DMS 273 treated with DMSO at 0.1 percent for 48 hours (cell line): ENCODE results near the gene CDC42EP3.
A peak's percentile ranks its signal among the peaks of the same experiment; 100 is the strongest.

Experiments used
- DNase-seq: peaks from one replicate; lab custom pipeline; 2025; lab: John Stamatoyannopoulos, UW

Gene CDC42EP3

DNA sequence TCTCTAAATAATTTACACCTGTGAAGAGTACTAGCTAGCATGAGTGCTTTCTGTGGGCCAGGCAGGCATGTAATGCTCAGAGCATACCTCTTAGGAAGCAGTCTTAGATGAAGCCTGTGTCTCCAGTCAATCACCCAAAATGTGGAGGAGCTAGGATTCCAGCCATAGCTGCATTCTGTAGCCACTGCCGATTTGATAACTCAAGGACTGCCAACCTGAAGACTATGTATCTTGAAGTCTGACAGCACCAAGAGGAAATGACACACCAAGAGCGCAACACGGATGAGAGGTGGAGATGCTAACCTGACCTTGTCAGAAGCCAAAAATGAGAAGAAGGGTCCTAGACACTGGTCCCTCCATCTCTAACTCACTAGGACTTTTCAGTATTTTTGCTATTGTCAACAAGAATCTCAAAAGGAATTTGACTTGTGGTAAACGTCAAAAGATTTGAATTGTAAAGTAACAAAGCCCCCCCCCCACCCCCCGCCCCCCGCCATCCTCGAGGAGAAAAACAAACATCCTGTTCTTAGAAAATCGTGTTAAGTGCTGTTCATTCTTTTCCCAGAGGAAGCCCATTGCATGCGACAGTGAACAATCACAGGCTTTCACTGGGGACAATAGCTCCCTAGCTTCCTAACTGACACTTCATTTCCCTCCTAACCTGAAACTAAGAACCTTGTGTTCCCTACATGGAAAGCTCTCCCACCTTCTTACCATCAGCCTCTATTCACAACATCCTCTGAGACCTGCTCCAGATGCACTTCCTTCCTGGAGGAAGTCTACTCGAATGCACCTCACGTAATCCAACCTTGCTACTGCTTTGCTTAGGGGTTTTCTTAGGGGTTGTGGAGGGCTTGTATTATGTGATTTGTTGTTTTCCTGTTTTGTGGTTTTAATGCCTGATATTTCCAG is 14.7 kb downstream of the CDC42EP3 start:
- no peak for DNase-seq

DNA sequence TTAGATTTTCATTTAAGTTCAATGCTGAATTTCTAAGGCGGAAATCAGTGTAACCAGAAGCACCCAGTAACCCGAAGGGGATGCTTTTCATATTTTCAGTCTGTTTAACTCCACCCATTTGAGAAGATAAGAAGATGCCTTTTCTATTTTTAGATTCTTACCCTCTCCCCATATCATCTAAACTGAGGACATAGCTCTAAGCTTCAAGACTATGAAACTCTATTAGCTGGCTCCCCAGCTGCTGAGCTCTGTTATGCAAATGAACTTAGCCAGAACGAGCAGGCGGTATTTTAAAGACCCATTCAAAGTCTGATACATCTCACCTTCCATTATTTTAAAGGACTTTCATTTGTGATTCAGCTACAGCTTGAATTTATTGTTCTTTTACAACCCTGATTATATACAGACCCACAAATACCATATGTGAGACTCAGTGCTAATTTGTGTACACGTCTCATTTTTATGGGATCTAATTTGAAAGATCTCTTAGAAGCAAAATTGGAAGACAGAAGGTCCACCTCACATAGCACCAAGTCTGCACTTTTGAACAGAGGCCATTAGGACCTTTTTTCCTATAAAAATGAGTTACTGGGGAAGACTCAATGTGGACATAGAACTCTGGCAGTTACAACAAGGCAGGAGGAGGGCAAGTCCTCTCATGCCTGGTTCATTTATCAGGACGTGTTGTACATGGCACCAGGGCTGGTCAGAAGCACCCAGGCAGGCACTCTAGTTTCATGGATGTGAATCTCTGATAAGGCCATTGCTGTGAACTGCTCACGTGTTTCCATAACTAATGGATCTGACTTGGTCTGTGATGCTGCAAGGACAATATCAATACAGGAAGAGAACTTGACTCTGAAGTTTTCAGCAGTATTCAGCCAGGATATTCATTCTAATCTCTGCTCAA is 16.3 kb downstream of the CDC42EP3 start:
- DNase-seq: no peak

DNA sequence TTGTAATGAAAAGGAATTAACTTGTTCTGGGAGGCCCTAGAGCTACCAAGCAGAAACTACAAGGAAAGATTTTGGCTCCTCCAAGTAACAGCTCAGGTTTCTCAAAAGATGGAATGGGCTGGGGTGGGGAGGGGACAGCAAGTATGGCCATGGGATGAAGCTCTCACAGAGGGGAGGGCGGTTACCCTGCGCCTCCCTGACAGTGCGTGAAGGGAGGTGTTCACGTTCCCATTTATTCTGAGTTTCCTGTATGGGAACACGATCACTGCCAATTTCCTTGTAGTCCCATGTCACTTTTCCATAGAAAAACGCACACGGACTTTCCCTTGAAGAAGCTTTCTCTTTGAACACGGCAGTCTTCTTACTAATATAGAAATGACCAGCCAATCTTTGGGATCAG is 17.0 kb downstream of the CDC42EP3 start:
- DNase-seq: no peak

DNA sequence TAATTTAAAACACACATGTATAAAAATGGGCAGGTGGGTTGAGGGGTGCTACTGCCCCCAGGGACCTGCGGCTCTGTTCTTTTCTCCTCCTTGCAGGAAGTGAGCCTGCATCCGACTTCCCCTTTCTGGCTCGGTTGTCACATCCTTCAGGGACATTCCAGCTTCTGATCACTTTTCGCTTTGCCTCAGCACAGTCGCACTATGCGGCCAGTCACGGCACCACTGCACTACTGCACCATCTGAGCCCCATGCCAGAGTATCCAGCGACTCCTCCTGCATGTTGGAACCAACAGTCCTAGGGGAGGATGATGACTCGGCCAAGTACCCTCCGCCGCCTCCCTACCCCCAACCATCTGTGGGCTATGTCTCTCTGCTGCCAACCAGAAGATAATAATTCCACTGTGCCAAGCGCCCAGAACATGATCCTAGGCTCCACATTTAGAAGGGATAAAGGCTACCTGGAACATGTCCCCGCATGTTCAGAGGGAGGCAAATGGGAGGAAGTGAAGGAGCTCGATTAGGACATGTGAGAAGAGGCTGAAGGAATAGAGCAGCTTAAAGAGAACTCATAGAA is 17.6 kb downstream of the CDC42EP3 start:
- DNase-seq: peak; percentile 87

DNA sequence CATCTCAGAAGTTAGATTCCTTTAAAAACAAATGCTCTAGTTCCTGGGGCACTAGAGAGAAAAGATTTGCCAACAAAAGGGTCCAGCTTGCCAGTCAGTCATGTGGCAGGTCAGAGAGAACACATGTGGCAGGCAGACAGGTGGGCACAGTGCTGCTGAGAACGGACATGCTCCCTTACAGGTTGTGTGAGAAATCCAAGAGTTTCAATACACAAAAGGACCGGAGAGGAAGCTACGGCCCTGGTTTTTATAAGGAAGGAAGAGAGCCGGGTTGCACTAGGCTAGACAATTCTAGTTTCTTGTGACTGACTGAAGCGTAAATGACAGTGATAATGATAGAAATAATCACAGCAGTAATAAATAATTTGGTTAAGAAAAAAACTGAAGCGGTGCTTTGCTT is 18.3 kb downstream of the CDC42EP3 start:
- no peak for DNase-seq

DNA sequence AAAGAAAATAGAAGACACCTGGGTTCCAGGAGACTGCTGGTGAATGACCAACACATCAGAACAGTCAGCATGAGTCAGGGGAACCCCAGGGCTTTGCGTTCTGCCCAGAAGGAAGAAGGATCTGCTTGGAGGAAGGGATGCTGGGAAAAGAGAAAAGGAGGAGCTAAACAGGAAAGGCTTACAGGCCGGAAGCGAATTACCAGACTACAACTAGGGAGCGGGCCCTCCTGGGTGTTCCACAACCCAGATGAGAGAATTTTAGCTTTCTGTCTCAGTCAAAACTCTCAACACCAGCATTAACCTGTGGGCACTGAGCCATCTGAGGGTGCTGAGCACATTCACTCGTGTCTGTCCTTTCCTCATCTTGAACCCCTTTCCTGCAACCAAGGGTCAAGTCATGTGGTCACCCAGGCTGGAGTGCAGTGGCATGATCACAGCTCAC is 19.2 kb downstream of the CDC42EP3 start:
- DNase-seq: no peak

DNA sequence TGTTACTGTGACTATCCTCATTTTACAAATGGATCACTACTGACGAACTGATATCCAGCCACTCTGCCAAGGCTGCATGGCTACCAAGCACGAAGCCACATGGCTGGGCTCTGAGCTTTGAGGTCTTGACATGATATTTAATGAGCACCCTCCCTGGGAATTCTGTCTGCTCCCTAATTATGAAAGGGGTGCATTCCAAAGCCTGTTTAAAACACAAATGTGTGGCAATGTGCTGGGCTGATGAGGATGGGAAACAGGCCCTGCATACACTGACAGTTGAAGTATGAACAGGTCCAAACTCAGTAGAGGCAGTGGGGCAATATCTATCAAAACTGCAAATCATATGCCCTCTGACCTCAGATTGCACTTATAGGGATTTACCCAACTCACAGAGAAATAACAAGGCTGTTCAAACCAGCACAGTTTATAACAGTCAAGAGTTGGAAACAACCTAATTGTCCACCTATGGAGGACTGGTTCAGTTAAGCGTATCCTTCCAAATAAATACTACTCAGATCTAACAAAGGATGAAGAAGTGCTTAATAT is 20.8 kb downstream of the CDC42EP3 start:
- DNase-seq: no peak

DNA sequence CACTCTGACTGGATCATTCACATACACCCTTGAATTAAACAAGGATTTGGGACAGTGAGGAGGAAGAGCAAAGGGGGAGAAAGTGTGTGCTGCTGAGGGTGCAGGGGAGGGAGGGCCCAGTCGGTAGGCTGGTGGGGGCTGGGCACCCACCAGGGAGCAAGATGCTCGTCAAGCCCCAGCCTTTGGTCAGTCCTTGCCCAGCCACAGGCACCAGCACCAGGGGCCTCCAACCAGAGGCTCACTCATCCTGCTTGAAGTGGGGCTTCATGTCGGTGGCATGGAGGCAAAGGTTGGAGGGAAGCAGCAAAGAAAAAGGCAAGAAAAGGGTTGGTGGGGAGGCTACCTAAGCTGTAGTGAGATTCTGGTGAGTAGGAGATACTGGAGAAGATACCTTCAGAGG is 21.9 kb downstream of the CDC42EP3 start:
- DNase-seq: no peak

DNA sequence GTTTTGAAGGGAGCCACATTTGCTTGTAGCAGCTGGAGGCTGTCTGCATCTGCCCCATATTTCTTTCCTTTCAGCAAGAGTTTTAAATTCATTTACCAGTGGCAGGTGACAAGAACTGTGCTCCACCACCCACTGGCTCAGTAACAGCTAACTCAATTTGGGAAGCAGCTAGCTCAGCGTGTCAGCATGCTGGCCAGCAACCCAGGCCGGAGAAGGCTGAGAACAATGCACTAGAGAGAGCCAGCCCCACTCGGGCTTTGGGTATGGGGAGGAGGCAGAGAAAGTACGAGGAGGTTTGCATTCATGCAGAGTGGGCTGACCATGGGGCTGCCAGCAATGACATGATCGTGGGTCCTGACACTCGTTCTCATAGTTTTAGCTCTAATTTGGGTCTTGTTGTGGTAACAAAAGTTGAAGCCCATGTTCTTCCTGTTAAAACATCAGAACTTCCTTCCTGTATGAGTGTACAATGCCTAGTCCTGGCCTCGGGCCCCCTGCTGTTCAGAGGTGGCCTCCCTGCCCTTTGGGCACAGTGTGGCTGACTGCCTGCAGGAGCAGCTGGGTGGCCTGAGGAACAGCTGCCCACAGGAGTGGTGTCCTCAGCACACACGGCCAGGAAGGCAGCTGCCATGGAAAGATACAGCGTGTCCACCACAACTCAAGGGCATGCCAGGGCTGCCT is 23.0 kb downstream of the CDC42EP3 start:
- DNase-seq: no peak

DNA sequence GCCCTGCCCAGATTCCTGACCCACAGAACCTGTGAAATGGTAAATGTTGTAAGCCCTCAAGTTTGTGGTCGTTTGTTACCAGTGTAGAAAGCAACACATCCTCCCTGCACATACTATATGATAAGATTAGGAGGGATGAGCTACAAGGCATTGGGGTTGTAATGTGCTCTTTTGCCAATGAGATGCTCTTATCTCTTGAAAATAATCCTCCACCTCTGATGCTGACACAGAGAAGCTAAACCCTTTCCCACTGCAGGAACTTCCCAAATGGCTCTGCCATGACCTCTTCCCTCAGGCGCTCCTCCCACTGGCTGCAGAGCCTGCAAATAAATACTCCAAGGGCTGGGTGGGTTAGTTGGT is 23.5 kb downstream of the CDC42EP3 start:
- no peak for DNase-seq

DNA sequence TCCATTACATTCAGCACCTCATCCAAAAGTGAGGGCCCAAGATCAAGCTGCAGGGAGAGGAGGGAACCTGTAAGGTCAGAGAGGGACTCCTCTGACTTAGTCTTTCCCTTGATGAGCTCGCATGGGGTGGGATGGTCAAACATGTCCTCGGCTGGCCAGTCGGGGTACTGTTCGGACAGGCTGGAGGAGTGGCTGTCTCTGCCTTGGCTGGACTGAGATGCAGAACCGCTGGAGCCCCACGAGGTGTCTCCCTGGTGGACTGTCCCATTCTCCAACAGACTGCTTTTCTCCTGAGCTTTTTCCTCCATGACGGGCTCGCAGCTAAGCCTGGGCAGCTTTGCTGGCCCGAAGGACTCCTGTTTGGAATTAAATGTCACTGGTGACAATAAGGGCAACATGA is 25.6 kb downstream of the CDC42EP3 start:
- no peak for DNase-seq

DNA sequence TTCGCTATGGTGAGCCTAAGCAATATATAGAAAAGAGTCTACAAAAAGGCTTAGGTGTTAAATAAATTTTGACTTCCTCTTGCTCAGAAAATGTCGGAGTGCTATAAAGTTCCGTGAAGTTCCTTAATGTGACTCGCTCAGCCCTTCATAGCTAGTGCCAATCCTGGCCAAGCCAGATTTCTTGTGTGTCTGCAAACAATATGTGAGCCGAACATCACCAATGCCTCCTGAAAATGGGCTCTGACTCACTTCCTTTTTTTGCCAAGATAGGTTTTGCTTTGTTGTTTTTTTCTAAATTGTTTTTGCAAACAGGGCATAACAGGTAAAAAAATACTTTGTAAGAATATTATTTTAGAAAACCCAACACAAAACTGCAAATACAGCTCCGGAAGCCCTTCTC is 26.1 kb downstream of the CDC42EP3 start:
- no peak for DNase-seq

DNA sequence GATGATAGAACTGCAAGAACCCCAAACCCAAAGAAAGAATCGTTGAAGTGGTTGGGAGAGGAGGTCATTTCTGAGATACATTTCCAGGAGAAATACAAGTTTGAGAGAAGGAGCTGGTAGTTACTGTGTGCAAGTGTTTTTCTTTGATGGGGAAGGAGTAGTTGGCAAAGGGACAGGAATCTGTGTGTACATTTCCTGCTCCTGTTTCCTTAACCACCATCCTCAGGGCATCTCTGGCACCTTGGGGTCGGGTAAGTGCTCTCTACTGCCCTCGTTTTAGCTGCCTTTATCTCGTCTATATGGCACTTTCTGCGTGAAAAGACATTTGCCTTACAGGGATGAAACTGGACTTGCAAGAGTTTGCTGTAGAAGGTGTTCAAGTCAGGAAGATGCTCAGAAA is 27.3 kb downstream of the CDC42EP3 start:
- no peak for DNase-seq

DNA sequence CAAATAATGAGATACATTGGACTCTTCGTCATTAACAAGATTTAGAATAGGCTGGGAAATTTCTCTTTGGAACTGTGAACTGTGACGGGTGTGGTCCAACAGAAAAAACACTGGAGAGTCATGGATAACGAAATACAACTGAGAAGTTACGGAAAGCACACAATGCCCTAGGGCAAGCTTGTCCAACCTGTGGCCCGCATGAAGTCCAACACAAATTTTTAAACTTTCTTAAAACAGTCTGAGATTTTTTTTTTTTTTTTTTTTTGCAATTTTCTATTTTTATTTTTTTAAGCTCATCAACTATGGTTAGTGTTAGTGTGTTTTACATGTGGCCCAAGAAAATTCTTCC is 27.7 kb downstream of the CDC42EP3 start:
- DNase-seq: no peak

DNA sequence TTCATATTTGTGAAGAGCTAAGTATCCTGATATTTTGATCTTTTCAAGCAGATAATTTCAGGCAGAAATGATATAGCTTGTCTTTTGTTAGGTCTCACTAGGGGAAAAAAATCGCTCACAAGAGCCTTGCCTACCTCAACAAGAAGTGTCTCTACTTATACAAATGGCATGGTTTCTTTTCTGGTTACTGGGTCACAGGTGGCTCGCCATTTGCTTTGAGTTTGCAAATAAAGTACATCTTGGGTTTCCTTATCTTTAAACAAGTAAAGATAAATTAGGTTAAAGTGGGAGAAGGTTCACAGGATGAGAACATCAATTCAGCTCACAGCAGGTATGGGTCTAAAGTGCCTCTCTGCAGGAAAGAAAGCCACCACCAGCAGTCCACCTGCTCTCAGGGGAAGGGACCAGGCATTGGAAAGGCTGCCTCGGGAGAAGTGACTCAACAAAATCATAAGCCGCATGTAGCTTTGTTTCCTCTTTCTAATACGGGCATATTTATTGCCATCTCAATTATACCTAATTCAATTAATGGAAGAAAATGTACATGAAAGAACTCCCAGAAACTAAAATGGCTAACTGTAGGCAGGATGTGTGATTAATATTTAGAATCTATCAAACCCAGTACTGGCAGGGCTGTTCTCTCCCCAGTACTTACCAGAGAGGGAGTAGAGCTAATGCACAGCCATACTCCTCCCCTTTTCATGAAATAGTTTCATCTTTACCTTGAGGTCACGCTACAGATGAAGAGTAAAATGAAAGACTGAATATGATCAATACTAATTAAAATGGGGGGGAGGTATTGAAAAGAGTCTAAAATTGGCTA is 28.3 kb downstream of the CDC42EP3 start:
- DNase-seq: no peak

DNA sequence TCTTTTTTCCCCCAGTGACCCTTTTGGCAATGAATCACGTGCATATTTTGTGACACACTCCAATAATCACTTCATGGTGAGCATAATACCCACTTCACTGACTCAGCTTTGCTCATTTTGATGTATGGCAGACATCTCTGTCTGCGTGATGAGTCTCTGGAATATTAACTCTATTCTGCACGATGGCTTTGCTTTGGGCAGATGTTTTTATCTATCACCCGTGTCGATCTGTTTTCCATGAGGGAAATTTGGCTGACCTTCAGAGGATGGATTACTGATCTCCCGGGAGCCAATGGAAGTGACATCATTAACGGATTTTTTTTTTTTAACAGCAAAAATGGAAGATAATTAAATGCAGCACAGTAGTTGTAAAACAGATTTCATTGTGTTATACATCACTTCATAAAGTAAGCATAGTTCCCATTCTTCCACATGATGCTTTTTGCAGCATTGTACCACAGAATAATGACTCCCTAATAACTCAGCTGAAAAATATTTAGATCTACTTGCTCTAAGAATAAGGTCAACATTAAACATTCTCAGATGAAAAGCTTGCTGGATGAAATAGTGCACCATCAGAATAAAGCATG is 29.8 kb downstream of the CDC42EP3 start:
- DNase-seq: no peak

DNA sequence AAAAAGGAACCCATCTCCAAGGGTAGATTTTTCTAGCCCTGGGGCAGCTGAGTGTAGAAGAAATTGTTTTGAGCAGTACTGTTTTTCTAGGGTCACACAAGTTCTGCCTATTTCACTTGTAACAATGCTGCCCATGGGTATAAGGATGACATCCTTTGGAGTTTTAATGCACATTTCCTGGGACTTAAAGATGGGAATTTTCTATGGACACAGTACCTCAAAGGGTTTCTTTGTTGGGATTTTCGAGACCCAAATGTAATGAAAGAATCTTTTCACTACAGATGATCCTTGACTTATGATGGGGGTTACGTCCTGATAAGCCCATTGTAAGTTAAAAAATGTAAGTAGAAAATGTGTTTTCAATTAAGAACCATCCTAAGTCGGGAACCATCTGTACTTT is 31.8 kb downstream of the CDC42EP3 start:
- no peak for DNase-seq

DNA sequence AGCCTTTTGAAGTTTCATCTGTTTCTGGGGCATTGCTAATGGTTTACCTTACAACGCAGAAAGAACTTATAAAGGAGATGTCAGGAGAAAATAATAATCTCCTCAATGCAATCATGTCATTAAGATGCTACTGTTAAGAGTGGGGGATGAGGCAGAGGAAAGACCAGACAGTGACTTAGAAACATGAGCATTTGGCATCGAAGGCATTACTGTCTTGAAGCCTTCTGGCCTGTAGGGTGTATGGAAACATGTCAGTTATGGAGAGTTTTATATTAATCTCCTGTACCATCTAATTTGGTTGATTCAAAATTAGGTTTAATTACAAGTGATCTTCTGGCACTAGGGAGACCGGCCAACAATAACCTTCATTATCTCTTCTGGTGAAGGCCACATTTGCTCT is 32.5 kb downstream of the CDC42EP3 start:
- no peak for DNase-seq

DNA sequence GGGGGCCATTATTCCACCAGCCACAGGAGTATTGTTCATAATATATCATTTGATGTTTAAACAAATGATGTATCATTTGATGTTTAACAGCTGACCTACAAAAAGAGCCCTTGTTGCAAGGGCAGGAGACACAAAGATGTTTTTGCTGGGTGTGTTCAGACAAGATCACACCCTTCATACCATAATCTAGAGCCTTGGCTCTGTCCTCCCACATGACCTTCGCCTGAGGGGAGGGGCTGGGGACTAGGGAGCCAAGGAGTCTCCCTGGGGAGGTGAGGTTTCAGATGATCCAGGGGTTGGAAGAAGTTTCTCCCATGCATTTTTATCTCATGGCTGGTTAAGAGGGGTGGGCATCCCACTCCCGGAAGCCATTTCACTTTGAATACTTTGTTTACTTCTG is 33.5 kb downstream of the CDC42EP3 start:
- DNase-seq: no peak

DNA sequence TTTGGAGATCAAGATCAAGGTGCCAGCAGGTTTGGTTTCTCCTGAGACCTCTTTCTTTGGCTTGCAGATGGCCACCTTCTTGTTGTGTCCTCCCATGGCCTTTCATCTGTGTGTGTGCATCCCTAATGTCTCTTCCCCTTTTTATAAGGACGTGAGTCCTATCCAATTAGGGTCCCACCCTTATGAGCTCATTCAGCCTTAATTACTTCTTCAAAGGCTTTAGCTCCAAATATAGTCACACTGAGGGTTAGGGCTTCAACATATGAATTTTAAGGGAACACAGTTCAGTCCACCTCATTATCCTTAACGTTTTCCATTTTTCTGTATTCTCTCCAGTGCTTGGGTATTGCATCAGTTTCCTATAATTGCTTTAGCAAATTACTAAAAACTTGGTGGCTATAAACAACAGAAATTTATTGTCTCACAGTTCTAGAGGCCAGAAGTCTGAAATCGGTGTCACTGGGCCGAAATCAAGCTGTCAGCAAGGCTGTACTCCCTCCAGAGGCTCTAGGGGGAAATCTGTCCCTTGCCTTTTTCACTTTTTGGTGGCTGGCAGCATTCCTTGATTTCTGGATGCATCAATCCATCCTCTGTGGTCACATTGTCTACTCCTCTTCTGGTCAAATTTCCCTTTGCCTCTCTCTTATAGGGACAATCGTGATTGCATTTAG is 34.1 kb downstream of the CDC42EP3 start:
- DNase-seq: no peak
